NT2/D1 (cell line): Measurements from ENCODE around the gene TRIM10.

ENCODE experiments used
- SUZ12 ChIP-seq: IDR thresholded peaks from 2 replicates; pipeline ENCODE4 v1.6.1; 2011; ENCODE audit not compliant: insufficient read length, insufficient read depth; ENCODE audit errors: extremely low read depth
- YY1 ChIP-seq: IDR thresholded peaks from 2 replicates; pipeline ENCODE4 v1.6.1; 2011; ENCODE audit not compliant: insufficient read length, insufficient read depth
- ZNF274 ChIP-seq: IDR thresholded peaks from 2 replicates; pipeline ENCODE4 v1.6.1; 2011; ENCODE audit warnings: mild to moderate bottlenecking, low read depth, low read length

DNA sequence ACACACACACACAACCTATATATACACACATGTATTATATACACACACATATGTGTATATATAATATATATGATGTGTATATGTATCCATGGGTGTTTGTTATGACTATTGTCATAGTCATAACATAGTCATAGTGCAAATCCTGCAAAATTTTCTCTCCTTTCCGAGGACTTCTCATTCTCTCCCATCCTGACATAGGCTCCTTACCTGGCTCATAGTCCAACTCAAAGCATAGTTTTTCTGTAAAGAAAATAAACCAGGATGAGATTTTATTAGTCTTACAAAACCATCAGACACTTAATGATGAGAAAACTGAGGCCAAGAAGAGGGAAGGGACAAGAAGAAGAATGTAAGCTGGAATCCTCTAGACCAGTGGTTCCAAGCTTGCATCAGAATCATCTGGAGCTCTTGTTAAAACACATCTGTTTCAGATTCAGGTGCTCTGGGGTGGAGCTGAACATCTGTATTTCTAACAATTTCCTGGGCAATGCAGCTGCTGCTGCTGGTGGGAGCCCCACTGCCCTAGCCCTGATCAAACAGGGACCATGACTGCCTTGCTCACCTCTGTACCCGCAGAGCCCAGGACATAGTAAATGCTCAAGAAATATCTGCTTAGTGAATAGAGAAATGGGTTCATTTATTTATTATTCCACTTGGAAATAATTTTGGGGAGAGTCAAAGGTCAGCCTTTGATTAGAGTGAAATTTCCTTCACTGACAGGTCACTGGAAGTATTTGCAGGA, 5.3 kb downstream of the TRIM10 start:
- TF ChIP-seq ZNF274 (no peak), SUZ12 (no peak), YY1 (no peak)
